Measurements from ENCODE around the gene INF2.

DNA sequence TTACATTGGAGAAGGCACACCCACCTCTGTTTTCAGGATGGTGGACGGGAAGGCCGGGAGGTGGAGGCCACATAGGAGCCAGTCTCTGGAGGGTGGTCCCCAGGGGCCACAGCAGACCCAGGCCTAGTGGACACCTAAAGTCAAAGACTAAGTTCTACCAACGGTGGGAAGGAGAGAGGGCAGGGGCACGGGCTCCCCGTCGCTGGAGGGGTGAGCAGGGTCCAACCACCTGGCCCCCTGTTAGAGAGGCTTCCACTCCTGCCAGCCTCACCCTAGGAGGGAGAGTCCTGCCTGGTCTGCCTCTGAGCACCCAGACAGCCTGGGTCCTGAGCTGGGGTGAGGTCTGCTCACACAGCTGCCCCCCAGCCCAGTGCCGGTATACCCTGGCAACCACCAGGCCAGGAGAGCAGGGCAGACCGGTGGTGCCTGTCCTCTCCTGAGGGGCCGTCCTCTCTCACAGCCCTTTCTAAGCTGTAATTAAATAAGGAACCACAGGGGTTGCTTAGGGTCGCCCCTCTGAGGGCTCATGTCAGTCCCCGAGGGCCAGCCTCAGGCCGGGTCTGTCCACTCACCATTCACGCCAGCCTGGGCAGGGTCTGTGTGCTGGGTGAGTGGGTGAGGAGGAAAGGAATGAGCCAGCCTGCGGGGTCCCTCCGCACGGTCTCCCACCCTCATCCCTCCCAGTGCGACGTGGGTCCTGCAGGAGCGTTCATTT is 2.3 kb downstream of the INF2 start:
- TF ChIP-seq CTCF (IDR thresholded peaks at IDR 0.05) (no peak), POLR2A (IDR thresholded peaks at IDR 0.05) (no peak)

Data from right lobe of liver (tissue), 4 donors.